Measurements from ENCODE around the gene RARA.

DNA sequence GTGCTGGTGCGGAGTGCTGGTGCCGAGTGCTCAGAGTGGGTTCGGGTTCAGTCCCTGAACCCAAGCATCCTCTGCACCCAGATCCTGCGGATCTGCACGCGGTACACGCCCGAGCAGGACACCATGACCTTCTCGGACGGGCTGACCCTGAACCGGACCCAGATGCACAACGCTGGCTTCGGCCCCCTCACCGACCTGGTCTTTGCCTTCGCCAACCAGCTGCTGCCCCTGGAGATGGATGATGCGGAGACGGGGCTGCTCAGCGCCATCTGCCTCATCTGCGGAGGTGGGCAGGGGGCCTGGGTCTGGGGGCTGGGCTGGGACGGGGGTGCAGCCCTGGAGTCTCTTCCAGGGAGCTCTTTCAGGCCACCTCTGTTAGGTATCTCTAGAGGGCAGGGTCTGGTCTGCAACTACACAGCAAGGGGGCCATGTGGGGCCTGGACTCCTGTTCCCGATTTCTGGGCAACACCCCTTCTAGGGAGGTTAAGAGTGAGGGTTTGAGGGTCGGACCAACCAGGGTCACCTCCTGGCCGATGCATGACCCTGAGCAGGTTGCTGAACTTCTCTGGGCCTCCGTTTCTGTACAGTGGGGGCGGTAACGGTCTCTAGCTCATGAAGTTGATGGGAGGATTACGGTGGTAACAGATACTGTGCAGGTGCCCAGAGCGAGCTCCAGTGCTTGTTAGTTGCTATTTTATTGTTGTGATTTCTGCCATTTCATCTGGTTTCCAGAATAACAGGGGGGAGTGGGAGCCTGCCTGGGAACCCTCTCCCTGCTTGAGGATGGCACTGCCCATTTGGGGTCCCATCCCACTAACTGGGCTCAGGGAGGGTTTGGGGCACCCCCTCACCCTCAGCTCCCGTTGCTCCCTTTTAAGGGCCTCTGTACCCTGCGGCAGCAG, 45.5 kb downstream of the RARA start:
- peak; percentile 54; the same call in 1 of the 2 replicates for TF ChIP-seq WT1 (tag by site-specific recombination; IDR thresholded peaks at IDR 0.05)
- TF ChIP-seq ZNF121 (tag by site-specific recombination; IDR thresholded peaks at IDR 0.05): no peak
- TF ChIP-seq, protein P1, sequence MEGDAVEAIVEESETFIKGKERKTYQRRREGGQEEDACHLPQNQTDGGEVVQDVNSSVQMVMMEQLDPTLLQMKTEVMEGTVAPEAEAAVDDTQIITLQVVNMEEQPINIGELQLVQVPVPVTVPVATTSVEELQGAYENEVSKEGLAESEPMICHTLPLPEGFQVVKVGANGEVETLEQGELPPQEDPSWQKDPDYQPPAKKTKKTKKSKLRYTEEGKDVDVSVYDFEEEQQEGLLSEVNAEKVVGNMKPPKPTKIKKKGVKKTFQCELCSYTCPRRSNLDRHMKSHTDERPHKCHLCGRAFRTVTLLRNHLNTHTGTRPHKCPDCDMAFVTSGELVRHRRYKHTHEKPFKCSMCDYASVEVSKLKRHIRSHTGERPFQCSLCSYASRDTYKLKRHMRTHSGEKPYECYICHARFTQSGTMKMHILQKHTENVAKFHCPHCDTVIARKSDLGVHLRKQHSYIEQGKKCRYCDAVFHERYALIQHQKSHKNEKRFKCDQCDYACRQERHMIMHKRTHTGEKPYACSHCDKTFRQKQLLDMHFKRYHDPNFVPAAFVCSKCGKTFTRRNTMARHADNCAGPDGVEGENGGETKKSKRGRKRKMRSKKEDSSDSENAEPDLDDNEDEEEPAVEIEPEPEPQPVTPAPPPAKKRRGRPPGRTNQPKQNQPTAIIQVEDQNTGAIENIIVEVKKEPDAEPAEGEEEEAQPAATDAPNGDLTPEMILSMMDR (tag by site-specific recombination; IDR thresholded peaks at IDR 0.05): no peak
- no peak for TF ChIP-seq ZNF311 (tag by site-specific recombination; IDR thresholded peaks at IDR 0.05; ENCODE audit: borderline replicate concordance)
- TF ChIP-seq ZNF785 (tag by site-specific recombination; IDR thresholded peaks at IDR 0.05): no peak
- no peak for TF ChIP-seq KLF10 (tag by site-specific recombination; IDR thresholded peaks at IDR 0.05)
- no peak for TF ChIP-seq ZNF362 (tag by site-specific recombination; IDR thresholded peaks at IDR 0.05)
- TF ChIP-seq ZNF280D (tag by site-specific recombination; IDR thresholded peaks at IDR 0.05): no peak
